Measurements from ENCODE around the gene LRRN2. TPM values are rescaled to one million over a fixed set of nuclear protein-coding genes. Genes with fewer than 3 reads are reported as not detected.

LRRN2 gene
- total and polyA plus RNA-seq, 9 of the 15 experiments (the other 6 are each of a cell fraction or from before 2014, with no cell fraction given), result 0.05 TPM; not detected in 8

GRCh38 chr1:204624631-204625216 is 60.8 kb downstream of the LRRN2 start (continued):
- TF ChIP-seq ARID2 (IDR thresholded peaks at IDR 0.05) (no peak), ARID4B (CRISPR knock-in tag; IDR thresholded peaks at IDR 0.05) (no peak), ZNF146 (CRISPR knock-in tag; IDR thresholded peaks at IDR 0.05; ENCODE audit: unreplicated experiment) (no peak), ZNF507 (tag; conservative IDR thresholded peaks at IDR 0.05) (no peak), GATA2 (CRISPR knock-in tag; IDR thresholded peaks at IDR 0.05) (peak; percentile 75; the same call in 1 of the 2 replicates), STAT5A (IDR thresholded peaks at IDR 0.05; ENCODE audit: borderline replicate concordance, low read length) (no peak), ID3 (CRISPR knock-in tag; IDR thresholded peaks at IDR 0.05) (no peak), ID3 (tag; IDR thresholded peaks at IDR 0.05) (peak; percentile 53; the same call in 1 of the 2 replicates), IFI16 (CRISPR knock-in tag; IDR thresholded peaks at IDR 0.05) (no peak), FOXA1 (IDR thresholded peaks at IDR 0.05; ENCODE audit: borderline replicate concordance) (no peak), NCOA4 (IDR thresholded peaks at IDR 0.05; ENCODE audit: partially characterized antibody) (no peak), PURB (CRISPR knock-in tag; IDR thresholded peaks at IDR 0.05; ENCODE audit: low read depth) (no peak), ATF1 (CRISPR knock-in tag; IDR thresholded peaks at IDR 0.05) (no peak), ATF1 (tag; IDR thresholded peaks at IDR 0.05) (no peak), KDM5B (IDR thresholded peaks at IDR 0.05; ENCODE audit: insufficient replicate concordance, low read depth, low read length) (no peak), HNRNPK (IDR thresholded peaks at IDR 0.05; ENCODE audit: low read depth, low read length, poor library complexity, severe bottlenecking) (no peak), CUX1 (CRISPR knock-in tag; IDR thresholded peaks at IDR 0.05) (no peak), ZC3H4 (CRISPR knock-in tag; IDR thresholded peaks at IDR 0.05; ENCODE audit: borderline replicate concordance) (no peak), L3MBTL2 (IDR thresholded peaks at IDR 0.05) (no peak), PTTG1 (tag; IDR thresholded peaks at IDR 0.05; ENCODE audit: low read depth) (no peak)

Data from K562 (cell line).